Stomach (tissue), 4 donors: Measurements from ENCODE around the gene C2CD2.

Experiments
- POLR2AphosphoS5 ChIP-seq, 3 donors: sonication (generic); formaldehyde crosslinking; IDR thresholded peaks; one replicate each; pipeline ENCODE4 v1.6.1; 2016; ENCODE audit warnings: antibody characterized with exemption in 3 of 3
- TF ChIP-seq, protein P1 (sequence below), 7 experiments: fragments of 450-650 bp in 4 of 7; fragments of 200-600 bp in 3 of 7; sonication (generic) in 3 of 7; IDR thresholded peaks; one replicate each; pipeline ENCODE4 v1.5.1; 2016 to 2019; ENCODE audit warnings: antibody characterized with exemption in 7 of 7, control low read depth in 2 of 7, mild to moderate bottlenecking in 1 of 7

DNA sequence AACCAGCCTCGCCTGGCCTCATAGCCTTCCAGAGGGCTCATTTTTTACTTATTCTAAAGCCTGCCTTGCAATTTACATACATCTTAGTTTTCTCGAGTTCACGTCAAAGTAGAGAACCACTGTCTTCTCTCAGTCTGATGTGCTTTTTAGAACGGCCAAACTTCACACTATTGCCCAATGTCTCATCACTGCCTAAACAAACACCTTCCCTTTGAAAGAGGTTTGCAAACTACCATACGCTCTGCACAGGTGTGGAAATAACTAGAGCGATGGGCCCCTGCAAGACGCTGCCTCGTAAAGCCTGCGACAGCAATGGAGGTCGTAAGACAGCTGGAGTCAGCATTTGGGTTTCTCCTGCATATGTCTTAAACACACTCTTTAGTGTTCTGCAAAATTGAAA lies 97.2 kb downstream of the C2CD2 start:
- TF ChIP-seq, protein P1, sequence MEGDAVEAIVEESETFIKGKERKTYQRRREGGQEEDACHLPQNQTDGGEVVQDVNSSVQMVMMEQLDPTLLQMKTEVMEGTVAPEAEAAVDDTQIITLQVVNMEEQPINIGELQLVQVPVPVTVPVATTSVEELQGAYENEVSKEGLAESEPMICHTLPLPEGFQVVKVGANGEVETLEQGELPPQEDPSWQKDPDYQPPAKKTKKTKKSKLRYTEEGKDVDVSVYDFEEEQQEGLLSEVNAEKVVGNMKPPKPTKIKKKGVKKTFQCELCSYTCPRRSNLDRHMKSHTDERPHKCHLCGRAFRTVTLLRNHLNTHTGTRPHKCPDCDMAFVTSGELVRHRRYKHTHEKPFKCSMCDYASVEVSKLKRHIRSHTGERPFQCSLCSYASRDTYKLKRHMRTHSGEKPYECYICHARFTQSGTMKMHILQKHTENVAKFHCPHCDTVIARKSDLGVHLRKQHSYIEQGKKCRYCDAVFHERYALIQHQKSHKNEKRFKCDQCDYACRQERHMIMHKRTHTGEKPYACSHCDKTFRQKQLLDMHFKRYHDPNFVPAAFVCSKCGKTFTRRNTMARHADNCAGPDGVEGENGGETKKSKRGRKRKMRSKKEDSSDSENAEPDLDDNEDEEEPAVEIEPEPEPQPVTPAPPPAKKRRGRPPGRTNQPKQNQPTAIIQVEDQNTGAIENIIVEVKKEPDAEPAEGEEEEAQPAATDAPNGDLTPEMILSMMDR (IDR thresholded peaks at IDR 0.05) = no peak
- no peak for TF ChIP-seq POLR2AphosphoS5 (IDR thresholded peaks at IDR 0.05)
